CD4-positive, alpha-beta T cell (primary cell): ENCODE results near the gene PDGFD. TPM values are rescaled to one million over a fixed set of nuclear protein-coding genes. Genes with fewer than 3 reads are reported as not detected.

Experiments used
- ATAC-seq: fragments of 200-7000 bp; cut with Tn5 transposase; one replicate; pipeline ENCODE4 v1.10.0; 2022; ENCODE audit warnings: mild to moderate bottlenecking; ENCODE audit not compliant: poor library complexity
- CTCF ChIA-PET: fragments of 350-600 bp; sonication (Branson Sonifier 250); formaldehyde crosslinking; loops from one replicate; lab custom pipeline; 2021; ENCODE audit warnings: antibody characterized with exemption, inconsistent platforms; lab: Charles Lee
- POLR2A ChIA-PET: fragments of 350-600 bp; sonication (Branson Sonifier 250); formaldehyde crosslinking; loops from one replicate; lab custom pipeline; 2021; ENCODE audit warnings: antibody characterized with exemption, inconsistent platforms; lab: Charles Lee
- DNase-seq, 14 experiments: peaks; one replicate each; pipeline ENCODE4 v3.0.0-alpha.2; 2013 to 2020; ENCODE audit warnings: mixed read lengths in 2 of 14
- H3K27ac ChIP-seq, 2 donors: one replicate each; pipeline versions ENCODE4 v1.5.1 to v1.7.0; 2013; ENCODE audit warnings: low read length in 2 of 2, low read depth in 1 of 2, mild to moderate bottlenecking in 1 of 2
- H3K27me3 ChIP-seq, 2 experiments: 1 replicate in 1 of 2; 2 replicates in 1 of 2; pipeline versions ENCODE4 v1.6.1 to v1.7.0; 2013; ENCODE audit warnings: low read length in 2 of 2, control low read depth in 1 of 2, mild to moderate bottlenecking in 1 of 2, moderate library complexity in 1 of 2; ENCODE audit not compliant: insufficient read depth in 2 of 2, control insufficient read depth in 1 of 2
- H3K36me3 ChIP-seq: one replicate; pipeline ENCODE4 v1.6.1; 2013; ENCODE audit warnings: low read length, control low read depth; ENCODE audit not compliant: insufficient read depth
- H3K4me1 ChIP-seq: one replicate; pipeline ENCODE4 v1.6.1; 2013; ENCODE audit warnings: low read length, control low read depth; ENCODE audit not compliant: insufficient read depth
- H3K4me3 ChIP-seq: one replicate; pipeline ENCODE4 v1.5.1; 2013; ENCODE audit warnings: mild to moderate bottlenecking, low read length, moderate library complexity
- H3K9me3 ChIP-seq, 2 experiments: 1 replicate in 1 of 2; 2 replicates in 1 of 2; pipeline versions ENCODE4 v1.6.1 to v1.7.0; 2013; ENCODE audit warnings: low read length in 2 of 2, mild to moderate bottlenecking in 2 of 2, control low read depth in 1 of 2, moderate library complexity in 1 of 2; ENCODE audit not compliant: control insufficient read depth in 1 of 2, insufficient read depth in 1 of 2
- H3K27ac Mint-ChIP-seq: one replicate; pipeline ENCODE4 v1.8.0; 2020; ENCODE audit warnings: mixed read lengths
- H3K27me3 Mint-ChIP-seq: one replicate; pipeline ENCODE4 v1.8.0; 2021; ENCODE audit warnings: mixed read lengths
- H3K36me3 Mint-ChIP-seq: one replicate; pipeline ENCODE4 v1.8.0; 2021; ENCODE audit warnings: low read depth, mixed read lengths
- H3K4me1 Mint-ChIP-seq: one replicate; pipeline ENCODE4 v1.8.0; 2021; ENCODE audit warnings: low read depth, mixed read lengths
- H3K4me3 Mint-ChIP-seq: one replicate; pipeline ENCODE4 v1.8.0; 2020; ENCODE audit warnings: mild to moderate bottlenecking, mixed read lengths
- H3K9me3 Mint-ChIP-seq: one replicate; pipeline ENCODE4 v1.8.0; 2020; ENCODE audit warnings: mixed read lengths
- intact Hi-C, 2 experiments: fragments of 100-400 bp; cut with DNase I in 1 of 2; cut with micrococcal nuclease in 1 of 2; formaldehyde crosslinking; loops; one replicate each; pipeline versions ENCODE4 v1.15.1 to v1.9.0; 2023 to 2025; cut with DNase I, micrococcal nuclease
- total RNA-seq, 174 experiments: library from RNA in 2 of 174; stranded (reverse) in 2 of 174; gene quantifications; one replicate each; pipeline ENCODE4 v1.2.3 and lab custom pipeline; 2021 to 2026
- TF ChIP-seq, protein P1 (sequence below): fragments of 200-600 bp; IDR thresholded peaks from one replicate; pipeline ENCODE4 v1.8.0; 2022; ENCODE audit warnings: antibody characterized with exemption, mild to moderate bottlenecking

Gene PDGFD
- total RNA-seq, 2 experiments from 2014 or later = not detected

DNA sequence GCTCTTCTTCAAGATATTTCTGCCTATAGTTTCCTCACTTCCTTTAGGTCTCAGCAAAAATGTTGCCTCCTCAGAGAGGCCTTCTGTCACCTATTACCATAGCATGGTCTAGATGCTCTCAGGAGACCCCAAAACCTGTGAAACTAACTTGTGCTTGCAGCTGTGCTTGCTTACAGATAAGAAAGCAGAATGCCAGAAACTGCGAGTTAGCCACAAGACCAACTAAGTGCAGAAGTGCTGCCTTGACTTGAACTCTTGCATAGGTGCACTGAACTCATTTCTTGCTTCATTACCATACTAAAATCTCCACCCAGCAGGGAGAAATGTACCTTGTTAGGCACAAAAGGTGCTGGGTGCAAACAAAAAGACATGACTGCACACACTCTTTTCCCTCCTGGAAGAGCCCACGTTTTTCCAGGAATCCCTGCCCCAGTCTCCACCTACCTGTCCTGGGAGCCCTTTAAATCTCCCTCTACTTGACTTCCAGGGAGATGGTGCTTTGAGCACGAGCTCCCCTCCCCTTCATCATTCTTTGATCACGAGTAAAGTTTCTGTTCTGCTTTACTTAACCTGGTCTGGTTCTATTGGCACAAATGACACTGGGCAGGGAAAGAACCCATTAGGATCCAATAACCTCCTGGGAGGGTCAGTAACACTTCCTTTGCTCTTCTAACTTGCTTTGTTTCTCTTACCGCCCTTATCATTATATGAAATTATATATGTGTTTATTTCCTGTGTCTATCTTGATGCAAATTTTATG, 265.2 kb downstream of the PDGFD start:
- Histone ChIP-seq H3K27me3 (no peaks in the 10 kb centered on the region), H3K9me3 (no peaks in the 10 kb centered on the region), H3K4me1 (no peaks in the 10 kb centered on the region), H3K36me3 (no peaks in the 10 kb centered on the region), H3K4me3 (no peak overlapping the region), H3K27ac (no peak overlapping the region)
- intact Hi-C loops = no loop called here
- no peak for ATAC-seq
- Mint-ChIP-seq H3K4me3 (no peak overlapping the region), H3K27ac (no peak overlapping the region), H3K27me3 (no peaks in the 10 kb centered on the region), H3K4me1 (no peaks in the 10 kb centered on the region), H3K36me3 (no peaks in the 10 kb centered on the region), H3K9me3 (no peaks in the 10 kb centered on the region)
- POLR2A ChIA-PET = no interaction called here
- TF ChIP-seq, protein P1, sequence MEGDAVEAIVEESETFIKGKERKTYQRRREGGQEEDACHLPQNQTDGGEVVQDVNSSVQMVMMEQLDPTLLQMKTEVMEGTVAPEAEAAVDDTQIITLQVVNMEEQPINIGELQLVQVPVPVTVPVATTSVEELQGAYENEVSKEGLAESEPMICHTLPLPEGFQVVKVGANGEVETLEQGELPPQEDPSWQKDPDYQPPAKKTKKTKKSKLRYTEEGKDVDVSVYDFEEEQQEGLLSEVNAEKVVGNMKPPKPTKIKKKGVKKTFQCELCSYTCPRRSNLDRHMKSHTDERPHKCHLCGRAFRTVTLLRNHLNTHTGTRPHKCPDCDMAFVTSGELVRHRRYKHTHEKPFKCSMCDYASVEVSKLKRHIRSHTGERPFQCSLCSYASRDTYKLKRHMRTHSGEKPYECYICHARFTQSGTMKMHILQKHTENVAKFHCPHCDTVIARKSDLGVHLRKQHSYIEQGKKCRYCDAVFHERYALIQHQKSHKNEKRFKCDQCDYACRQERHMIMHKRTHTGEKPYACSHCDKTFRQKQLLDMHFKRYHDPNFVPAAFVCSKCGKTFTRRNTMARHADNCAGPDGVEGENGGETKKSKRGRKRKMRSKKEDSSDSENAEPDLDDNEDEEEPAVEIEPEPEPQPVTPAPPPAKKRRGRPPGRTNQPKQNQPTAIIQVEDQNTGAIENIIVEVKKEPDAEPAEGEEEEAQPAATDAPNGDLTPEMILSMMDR = no peak
- DNase-seq = no peak
- CTCF ChIA-PET = no interaction called here

DNA sequence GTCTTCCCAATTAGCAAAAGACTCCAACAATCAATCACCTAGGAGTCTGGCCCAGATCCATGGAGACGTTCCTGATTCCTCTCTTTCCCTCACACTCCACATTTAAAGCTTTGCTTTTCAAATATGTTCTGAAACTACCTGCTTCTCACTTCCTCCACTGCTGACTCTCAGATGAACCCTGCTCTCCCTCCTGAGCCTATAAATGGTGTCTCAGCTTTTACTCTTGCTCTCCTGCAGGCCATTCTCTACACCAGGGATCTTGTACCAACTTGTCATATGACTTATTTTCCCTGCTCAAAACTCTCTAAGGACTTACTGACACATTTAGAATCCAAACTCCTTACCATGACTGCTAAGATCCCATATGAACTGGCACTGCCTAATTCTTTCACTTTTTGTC, 265.9 kb downstream of the PDGFD start:
- H3K9me3 Mint-ChIP-seq = no peaks in the 10 kb centered on the region
- ChIA-PET POLR2A (no interaction called here), CTCF (no interaction called here)
- Histone ChIP-seq H3K4me1 (no peaks in the 10 kb centered on the region), H3K4me3 (no peak overlapping the region), H3K27ac (no peak overlapping the region), H3K9me3 (no peaks in the 10 kb centered on the region), H3K27me3 (no peaks in the 10 kb centered on the region), H3K36me3 (no peaks in the 10 kb centered on the region)
- no peaks in the 10 kb centered on the region for H3K36me3 Mint-ChIP-seq
- no peaks in the 10 kb centered on the region for H3K27me3 Mint-ChIP-seq
- no peaks in the 10 kb centered on the region for H3K4me1 Mint-ChIP-seq
- ATAC-seq = no peak
- H3K4me3 Mint-ChIP-seq = no peak overlapping the region
- TF ChIP-seq, protein P1 = no peak
- DNase-seq = no peak
- intact Hi-C loops = no loop called here
- H3K27ac Mint-ChIP-seq = no peak overlapping the region

DNA sequence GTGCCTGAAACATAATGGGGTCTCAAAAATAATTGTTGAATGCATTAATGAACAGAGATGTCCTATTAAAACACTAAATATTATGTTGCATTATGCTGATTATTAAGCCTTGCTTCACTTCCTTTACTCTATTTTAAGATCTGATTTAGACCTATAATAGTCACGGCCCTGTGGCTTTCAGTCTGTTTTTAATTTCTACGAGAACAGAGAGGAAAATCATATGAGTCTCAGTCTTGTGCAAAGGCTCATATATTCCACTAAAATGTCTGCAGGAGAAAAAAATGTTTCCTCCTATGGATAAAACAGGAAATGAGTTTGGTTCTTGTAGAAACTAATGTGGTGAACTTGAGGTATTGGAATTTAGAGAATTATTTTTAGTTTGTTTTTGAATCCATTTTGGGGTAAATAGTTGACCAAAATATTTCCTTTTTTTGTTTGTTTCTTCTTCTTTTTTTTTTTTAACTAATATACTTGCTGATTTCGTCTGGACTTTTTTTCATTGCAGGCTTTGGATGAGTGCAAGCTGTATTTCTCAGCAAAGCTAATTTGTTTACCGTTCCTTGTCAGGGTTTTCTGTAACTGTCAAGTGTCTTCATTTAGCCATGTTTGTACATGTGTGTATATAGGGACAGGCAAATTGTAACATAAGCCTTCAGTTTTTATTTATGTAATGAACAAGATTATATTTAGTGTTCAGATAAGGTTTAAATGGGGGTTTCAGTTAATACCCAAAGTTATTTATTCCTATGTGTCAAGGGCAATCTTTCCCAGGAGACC, 266.6 kb downstream of the PDGFD start:
- Histone ChIP-seq H3K27me3 (no peaks in the 10 kb centered on the region), H3K36me3 (no peaks in the 10 kb centered on the region), H3K4me1 (no peaks in the 10 kb centered on the region), H3K9me3 (no peaks in the 10 kb centered on the region), H3K4me3 (no peak overlapping the region), H3K27ac (no peak overlapping the region)
- Mint-ChIP-seq H3K4me1 (no peaks in the 10 kb centered on the region), H3K9me3 (no peaks in the 10 kb centered on the region), H3K4me3 (no peak overlapping the region), H3K27ac (no peak overlapping the region), H3K27me3 (no peaks in the 10 kb centered on the region), H3K36me3 (no peaks in the 10 kb centered on the region)
- DNase-seq (no peak), ATAC-seq (no peak)
- TF ChIP-seq, protein P1 = no peak
- POLR2A ChIA-PET = no interaction called here
- intact Hi-C loops = no loop called here
- CTCF ChIA-PET = no interaction called here
